Amniotic stem cell (primary cell): Measurements from ENCODE around the gene OTX2.

Source experiments
- DNase-seq: peaks from one replicate; lab custom pipeline; 2025; lab: John Stamatoyannopoulos, UW

Gene OTX2

GRCh38 chr14:56812364-56813141 lies 2.3 kb upstream of the OTX2 start:
- DNase-seq: no peak

- DNase-seq: no peak
Measured at GRCh38 chr14:56811593-56812363, 1.5 kb upstream of the OTX2 start.

- no peak for DNase-seq
Measured at GRCh38 chr14:56810836-56811592, 735 bp upstream of the OTX2 start.

GRCh38 chr14:56809270-56810146 lies 771 bp downstream of the OTX2 start:
- DNase-seq: no peak

GRCh38 chr14:56808383-56809269 lies 1.7 kb downstream of the OTX2 start:
- DNase-seq: no peak

- DNase-seq: no peak
Measured at GRCh38 chr14:56808110-56808382, 2.2 kb downstream of the OTX2 start.

GRCh38 chr14:56807386-56808109 lies 2.7 kb downstream of the OTX2 start:
- DNase-seq: no peak

- no peak for DNase-seq
Measured at GRCh38 chr14:56806760-56807159, 3.5 kb downstream of the OTX2 start.

GRCh38 chr14:56805992-56806727 lies 4.1 kb downstream of the OTX2 start:
- no peak for DNase-seq

GRCh38 chr14:56805201-56805991 lies 4.9 kb downstream of the OTX2 start:
- DNase-seq: no peak

GRCh38 chr14:56803816-56804535 lies 6.3 kb downstream of the OTX2 start:
- no peak for DNase-seq

GRCh38 chr14:56801920-56802319 lies 8.4 kb downstream of the OTX2 start:
- DNase-seq: no peak

- no peak for DNase-seq
Measured at GRCh38 chr14:56799343-56799645, 11.0 kb downstream of the OTX2 start.

GRCh38 chr14:56798447-56799342 lies 11.6 kb downstream of the OTX2 start:
- DNase-seq: no peak

- DNase-seq: no peak
Measured at GRCh38 chr14:56797569-56798446, 12.5 kb downstream of the OTX2 start.

GRCh38 chr14:56797003-56797568 lies 13.2 kb downstream of the OTX2 start:
- no peak for DNase-seq
